K562 (cell line): ENCODE data around the gene UQCR11. TPM values are rescaled to one million over a fixed set of nuclear protein-coding genes. Genes with fewer than 3 reads are reported as not detected.
A peak's percentile ranks its signal among the peaks of the same experiment; 100 is the strongest.

Experiments
- ARID2 ChIP-seq: fragments of 450-650 bp; IDR thresholded peaks from 2 replicates; pipeline ENCODE4 v1.6.1; 2017; ENCODE audit warnings: antibody characterized with exemption, mild to moderate bottlenecking
- BRF1 ChIP-seq: IDR thresholded peaks from 3 replicates; pipeline ENCODE4 v1.6.1; 2011; ENCODE audit warnings: borderline replicate concordance, mild to moderate bottlenecking; ENCODE audit not compliant: insufficient read length; ENCODE audit errors: extremely low read depth
- CHAMP1 ChIP-seq: fragments of 450-650 bp; IDR thresholded peaks from 2 replicates; pipeline ENCODE4 v1.6.1; 2016; ENCODE audit warnings: mild to moderate bottlenecking
- COPS2 ChIP-seq: fragments of 450-650 bp; conservative IDR thresholded peaks from 2 replicates; pipeline ENCODE4 v1.6.1; 2016; ENCODE audit warnings: mild to moderate bottlenecking, moderate library complexity
- CREM ChIP-seq: IDR thresholded peaks from 2 replicates; pipeline ENCODE4 v1.6.1; 2014; ENCODE audit warnings: antibody characterized with exemption, low read depth
- ID3 ChIP-seq, 2 experiments: fragments of 250-450 bp in 1 of 2; fragments of 450-650 bp in 1 of 2; sonication (Bioruptor Pico) in 1 of 2; IDR thresholded peaks; 2 replicates each; pipeline versions ENCODE4 v1.6.1 to v1.8.0; 2016 to 2021; ENCODE audit warnings: mild to moderate bottlenecking in 2 of 2, moderate library complexity in 2 of 2, missing compliant biosample characterization in 1 of 2, missing genetic modification characterization in 1 of 2
- KLF1 ChIP-seq: fragments of 450-650 bp; IDR thresholded peaks from 2 replicates; pipeline ENCODE4 v1.6.1; 2016; ENCODE audit warnings: missing genetic modification characterization, missing compliant biosample characterization
- MBD1 ChIP-seq: fragments of 250-450 bp; sonication (Bioruptor Pico); IDR thresholded peaks from 2 replicates; pipeline ENCODE4 v1.8.0; 2022; ENCODE audit warnings: inconsistent platforms
- RBM34 ChIP-seq: fragments of 200-400 bp; formaldehyde crosslinking; IDR thresholded peaks from 2 replicates; pipeline ENCODE4 v1.6.1; 2018; ENCODE audit warnings: low read length, borderline replicate concordance; ENCODE audit not compliant: insufficient read depth
- RCOR1 ChIP-seq, 2 experiments: IDR thresholded peaks; 2 replicates each; pipeline ENCODE4 v1.6.1; 2012; ENCODE audit warnings: low read depth in 2 of 2, low read length in 2 of 2, borderline replicate concordance in 1 of 2, improper control_type of control experiment in 1 of 2
- ZBTB17 ChIP-seq: fragments of 450-650 bp; formaldehyde crosslinking; IDR thresholded peaks from 2 replicates; pipeline ENCODE4 v1.4.0; 2020; ENCODE audit warnings: mild to moderate bottlenecking
- ZFX ChIP-seq: sonication (generic); formaldehyde crosslinking; IDR thresholded peaks from 2 replicates; pipeline ENCODE4 v1.8.0; 2022; ENCODE audit warnings: mild to moderate bottlenecking, missing genetic modification reagents, moderate library complexity
- ZNF347 ChIP-seq: fragments of 450-650 bp; formaldehyde crosslinking; IDR thresholded peaks from 2 replicates; pipeline ENCODE4 v1.4.0; 2020; ENCODE audit warnings: low read depth, mild to moderate bottlenecking, moderate library complexity
- ZNF445 ChIP-seq: fragments of 250-450 bp; sonication (Bioruptor Pico); IDR thresholded peaks from 2 replicates; pipeline ENCODE4 v1.4.0; 2020; ENCODE audit warnings: low read depth, mild to moderate bottlenecking, moderate library complexity
- polyA plus RNA-seq, 8 experiments: library from polyadenylated mRNA; depleted of rRNA in 4 of 8; stranded (reverse) in 5 of 8; unstranded in 3 of 8; fragments of >200 nt; fragmentation: Nextera tagmentation in 2 of 8; fragmentation: Illumina TruSeq in 1 of 8; extraction: Ambion mirVana in 2 of 8; extraction: Trizol in 1 of 8; gene quantifications; 2 replicates each; pipeline versions ENCODE4 v1.2.1 to v1.2.3, GENCODE V29; 2011 to 2014; ENCODE audit warnings: inconsistent platforms in 1 of 8, missing spikeins in 1 of 8
- total RNA-seq, 7 experiments: library from RNA; depleted of rRNA in 6 of 7; stranded (reverse); fragments of >200 nt in 6 of 7; fragmentation: Illumina TruSeq in 2 of 7; extraction: Trizol in 2 of 7; gene quantifications; 2 replicates each; pipeline versions ENCODE4 v1.2.1 to v1.2.3, GENCODE V29; 2011 to 2021; ENCODE audit warnings: low replicate concordance in 1 of 7

Gene UQCR11
- total and polyA plus RNA-seq, 9 of the 15 experiments (the other 6 are each of a cell fraction or from before 2014, with no cell fraction given): 57.6 to 394 (median 259) TPM

GRCh38 chr19:1652471-1653299 lies 47.4 kb upstream of the UQCR11 start, which contains the start of gene TCF3 (continued):
- TF ChIP-seq MBD1 (CRISPR knock-in tag): no peak
- no peak for TF ChIP-seq CHAMP1
- no peak for TF ChIP-seq ARID2
- TF ChIP-seq KLF1 (tag): peak; percentile 95
- peak; percentile 80 for TF ChIP-seq ZFX (CRISPR knock-in tag)
- no peak for TF ChIP-seq BRF1
- no peak for TF ChIP-seq RBM34
- TF ChIP-seq ID3 (CRISPR knock-in tag; IDR thresholded peaks at IDR 0.05): no peak
- no peak for TF ChIP-seq ID3 (tag; IDR thresholded peaks at IDR 0.05)
- TF ChIP-seq CREM: peak; percentile 97
- no peak; the same call in 1 of the 2 replicates for TF ChIP-seq ZBTB17 (CRISPR knock-in tag)
- no peak for TF ChIP-seq COPS2
- TF ChIP-seq RCOR1 (IDR thresholded peaks at IDR 0.05; ENCODE audit: borderline replicate concordance in 1 of 2, low read depth in 2 of 2, low read length in 2 of 2): peak in 1 of 2 experiments; percentile 95; a peak in 2 of 4 replicates
- no peak for TF ChIP-seq ZNF347 (CRISPR knock-in tag)
- no peak for TF ChIP-seq ZNF445 (CRISPR knock-in tag)
